WI38 (cell line): ENCODE measurements around the gene ZFP3.

Experiments
- H3K4me3 ChIP-seq: 2 replicates; pipeline ENCODE4 v1.5.1; 2011; ENCODE audit warnings: low read depth, mild to moderate bottlenecking, control low read depth, low read length
- CTCF ChIP-seq: IDR thresholded peaks from 2 replicates; pipeline ENCODE4 v1.5.1; 2012; ENCODE audit warnings: low read depth, mild to moderate bottlenecking, control low read depth, low read length

ZFP3 gene

GRCh38 chr17:5092218-5093010 is 14.1 kb downstream of the ZFP3 start:
- no peak for TF ChIP-seq CTCF
- H3K4me3 ChIP-seq: no peak overlapping the region

- TF ChIP-seq CTCF: no peak
- no peak overlapping the region for H3K4me3 ChIP-seq
Measured at GRCh38 chr17:5096731-5097100, 18.4 kb downstream of the ZFP3 start.

GRCh38 chr17:5097101-5097834 is 19.0 kb downstream of the ZFP3 start:
- H3K4me3 ChIP-seq: no peak overlapping the region
- TF ChIP-seq CTCF: no peak

- no peak for TF ChIP-seq CTCF
- no peak overlapping the region for H3K4me3 ChIP-seq
Measured at GRCh38 chr17:5099271-5099670, 21.0 kb downstream of the ZFP3 start.

- no peak overlapping the region for H3K4me3 ChIP-seq
Measured at GRCh38 chr17:5100832-5101231, 22.6 kb downstream of the ZFP3 start.

GRCh38 chr17:5110816-5111215 is 32.5 kb downstream of the ZFP3 start:
- TF ChIP-seq CTCF: no peak

More at GRCh38 chr17:5100832-5101231, 22.6 kb downstream of the ZFP3 start:
- no peak for TF ChIP-seq CTCF

More at GRCh38 chr17:5110816-5111215, 32.5 kb downstream of the ZFP3 start:
- peak overlapping the region; percentile 77 for H3K4me3 ChIP-seq
